Pancreas (tissue), 10 donors: ENCODE results near the gene LRP6. TPM values are rescaled to one million over a fixed set of nuclear protein-coding genes. Genes with fewer than 3 reads are reported as not detected.

Experiments
- ATAC-seq, 4 donors: fragments of 200-7000 bp; cut with Tn5 transposase; one replicate each; pipeline versions ENCODE4 v1.8.0 to v1.9.1; 2020; ENCODE audit warnings: mild to moderate bottlenecking in 4 of 4, moderate library complexity in 4 of 4
- DNase-seq, 6 donors: peaks; one replicate each; pipeline ENCODE4 v3.0.0-alpha.2; 2020
- FAIRE-seq: peaks from 2 replicates; lab custom pipeline; 2012; peaks lifted over from hg19 to GRCh38; lab: Jason Lieb, UNC
- H3K27ac ChIP-seq, 4 donors: fragments of 200-600 bp; sonication (generic); 1 replicate in 3 of 4; 2 replicates in 1 of 4; pipeline versions ENCODE4 v1.5.0 to v1.8.0; 2020
- H3K27me3 ChIP-seq, 4 donors: fragments of 200-600 bp; one replicate each; pipeline ENCODE4 v1.8.0; 2021
- H3K36me3 ChIP-seq, 3 donors: fragments of 200-600 bp; sonication (generic) in 1 of 3; one replicate each; pipeline versions ENCODE4 v1.5.0 to v1.8.0; 2020 to 2021
- H3K4me1 ChIP-seq, 3 donors: fragments of 200-600 bp; one replicate each; pipeline ENCODE4 v1.8.0; 2021
- H3K4me3 ChIP-seq, 4 donors: fragments of 200-600 bp; sonication (generic) in 2 of 4; one replicate each; pipeline versions ENCODE4 v1.5.0 to v1.8.0; 2020 to 2021
- H3K9me3 ChIP-seq, 4 donors: fragments of 200-600 bp; one replicate each; pipeline ENCODE4 v1.8.0; 2021
- CTCF ChIP-seq, 4 donors: fragments of 200-600 bp; sonication (generic) in 3 of 4; IDR thresholded peaks; one replicate each; pipeline versions ENCODE4 v1.5.0 to v1.8.0; 2021; ENCODE audit warnings: antibody characterized with exemption in 4 of 4
- WGBS, 2 donors: extraction: QIAGEN DNeasy Blood & Tissue Kit; methylation state at CpG; one replicate each; pipeline ENCODE4 v1.1.7; 2013; 5-methylcytosine and 5-hydroxymethylcytosine counted together
- intact Hi-C, 3 donors: fragments of 100-400 bp; cut with DNase I; formaldehyde crosslinking; loops; one replicate each; pipeline versions ENCODE4 v1.11.1 to v1.14.2; 2022
- polyA plus RNA-seq, 2 donors: library from polyadenylated mRNA; stranded (reverse); fragments of 200-250 nt; gene quantifications; one replicate each; pipeline ENCODE4 v1.2.3, GENCODE V29; 2013
- total RNA-seq, 6 donors: library from RNA; stranded (reverse); fragmentation: NEBNext Ultra II Directional in 4 of 6; extraction: Animal tissue kit (Norgen Biotek cat#: 25700) in 4 of 6; gene quantifications; one replicate each; pipeline versions ENCODE4 v1.2.1 to v1.2.4, GENCODE V29; 2021 to 2023
- donor health status: healthy with polysubstance abuse.
- donor health status: DM: no; HTN: no; CAD: no; lungs with moderate emphysema.
- donor health status: DM: no; HTN: no; CAD: no.
- donor health status: control.
- donor health status: control.
- donor health status: Bipolar disorder and iron deficiency.
- donor health status: DM: yes; HTN: yes; CAD: no.
- donor health status: DM: no; HTN: no; CAD: no.
- donor health status: DM: no; HTN: no; CAD: no.
- donor health status: DM: yes; HTN: yes; CAD: no.

The LRP6 gene
- total and polyA plus RNA-seq, 8 donors = 6.1 to 28.3 (median 21.2) TPM

- no peak for TF ChIP-seq CTCF (IDR thresholded peaks at IDR 0.05)
- DNase-seq (no peak), FAIRE-seq (no peak), ATAC-seq (no peak)
- Histone ChIP-seq H3K4me1 (peaks cover 0 to 12% (median 0%) of the 10 kb centered on the region in 3 donors), H3K36me3 (peaks cover 0 to 4% (median 0%) of the 10 kb centered on the region in 3 donors), H3K27ac (no peak overlapping the region), H3K4me3 (no peak overlapping the region), H3K9me3 (no peaks in the 10 kb centered on the region), H3K27me3 (no peaks in the 10 kb centered on the region)
- intact Hi-C loops = no loop called here
Measured at GRCh38 chr12:12141000-12141399, 125.8 kb downstream of the LRP6 start.

GRCh38 chr12:12138203-12139154 lies 128.4 kb downstream of the LRP6 start:
- Histone ChIP-seq H3K9me3 (no peaks in the 10 kb centered on the region), H3K27me3 (no peaks in the 10 kb centered on the region), H3K4me3 (no peak overlapping the region), H3K4me1 (peaks cover 0 to 12% (median 0%) of the 10 kb centered on the region in 3 donors), H3K27ac (no peak overlapping the region), H3K36me3 (peaks cover 0 to 9% (median 0%) of the 10 kb centered on the region in 3 donors)
- intact Hi-C loops = no loop called here
- no peak for TF ChIP-seq CTCF (IDR thresholded peaks at IDR 0.05)
- WGBS, 2 donors = 46 to 51% methylated on average over 3 of the region's 3 CpGs
- no peak for FAIRE-seq
- peak; percentile 15 to 50 (median 36) for ATAC-seq
- no peak for DNase-seq

DNA sequence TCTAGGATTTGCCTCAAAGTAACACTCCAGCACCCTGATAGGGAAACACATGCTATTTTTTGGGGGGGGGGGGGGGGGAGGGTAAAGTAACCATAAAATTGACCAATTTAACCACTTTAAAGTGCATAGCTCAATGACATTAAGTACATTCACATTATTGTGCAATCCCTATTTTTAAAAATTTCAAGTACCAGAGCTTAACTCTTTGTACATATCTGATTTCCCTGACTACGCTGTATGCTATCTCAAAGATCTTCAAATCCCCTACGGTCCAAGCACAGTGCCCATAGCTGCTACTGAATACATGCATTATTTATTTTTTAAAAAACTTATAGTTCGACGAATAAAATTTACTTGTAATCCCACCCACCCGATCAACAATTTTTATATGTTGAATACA lies 133.1 kb downstream of the LRP6 start:
- Histone ChIP-seq H3K4me3 (no peak overlapping the region), H3K36me3 (peaks cover 0 to 14% (median 0%) of the 10 kb centered on the region in 3 donors), H3K9me3 (no peaks in the 10 kb centered on the region), H3K27me3 (no peaks in the 10 kb centered on the region), H3K4me1 (peaks cover 0 to 7% (median 0%) of the 10 kb centered on the region in 3 donors), H3K27ac (no peak overlapping the region)
- ATAC-seq (no peak), FAIRE-seq (no peak), DNase-seq (no peak)
- 95 to 98% methylated on average over 5 of the region's 5 CpGs for WGBS, 2 donors
- no peak for TF ChIP-seq CTCF (IDR thresholded peaks at IDR 0.05)
- intact Hi-C loops = no loop called here

GRCh38 chr12:12133259-12133658 lies 133.6 kb downstream of the LRP6 start:
- no peak overlapping the region for H3K4me3 ChIP-seq
- FAIRE-seq (no peak), ATAC-seq (no peak), DNase-seq (no peak)
- no peaks in the 10 kb centered on the region for H3K27me3 ChIP-seq
- 90 to 91% methylated on average over 3 of the region's 3 CpGs for WGBS, 2 donors
- intact Hi-C loops = no loop called here
- H3K9me3 ChIP-seq = no peaks in the 10 kb centered on the region
- no peak overlapping the region for H3K27ac ChIP-seq
- H3K36me3 ChIP-seq = peaks cover 0 to 14% (median 0%) of the 10 kb centered on the region in 3 donors
- no peak for TF ChIP-seq CTCF (IDR thresholded peaks at IDR 0.05)
- H3K4me1 ChIP-seq = peaks cover 0 to 2% (median 0%) of the 10 kb centered on the region in 3 donors

DNA sequence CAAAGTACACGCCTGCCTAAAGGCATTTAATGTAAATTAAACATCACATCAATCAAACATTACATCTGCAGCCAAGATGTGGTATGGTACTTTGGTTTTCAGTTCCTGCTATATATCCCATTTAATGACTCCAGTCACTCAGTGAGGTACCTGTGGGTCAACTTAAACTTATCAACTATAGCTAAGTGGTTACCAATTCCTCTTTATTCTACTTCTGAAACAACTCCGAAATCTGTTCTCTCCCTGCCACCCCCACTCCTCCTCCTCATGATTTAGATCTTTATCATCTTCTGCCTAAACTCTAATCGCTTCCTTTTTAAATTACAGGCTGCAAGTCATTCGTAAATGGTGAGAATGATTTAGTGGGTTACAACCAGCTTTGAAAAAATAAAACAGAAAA lies 138.2 kb downstream of the LRP6 start:
- Histone ChIP-seq H3K27me3 (no peaks in the 10 kb centered on the region), H3K9me3 (no peaks in the 10 kb centered on the region), H3K36me3 (peaks cover 0 to 24% (median 0%) of the 10 kb centered on the region in 3 donors), H3K4me3 (no peak overlapping the region), H3K27ac (no peak overlapping the region), H3K4me1 (no peaks in the 10 kb centered on the region)
- FAIRE-seq (no peak), DNase-seq (no peak), ATAC-seq (no peak)
- no peak for TF ChIP-seq CTCF (IDR thresholded peaks at IDR 0.05)
- 86% methylated on average over 4 of the region's 4 CpGs for WGBS, 2 donors
- intact Hi-C loops = no loop called here
